Stimulated activated CD4-positive, alpha-beta T cell treated with anti-CD3 and anti-CD28 coated beads, Interleukin-1b, Interleukin-23, amount 100 ng/mL, for 1 hour (primary cell): Measurements from ENCODE around the gene PCDHB11.
"Not testable (repeated sequence)": the region's sequence is repeated elsewhere in the genome, so short reads cannot be mapped to it uniquely, and the experiment has no call there.

Source experiments
- DNase-seq, 2 donors: peaks; one replicate each; pipeline ENCODE4 v3.0.0-alpha.2; 2020; ENCODE audit warnings: low read depth in 2 of 2

The PCDHB11 gene

DNA sequence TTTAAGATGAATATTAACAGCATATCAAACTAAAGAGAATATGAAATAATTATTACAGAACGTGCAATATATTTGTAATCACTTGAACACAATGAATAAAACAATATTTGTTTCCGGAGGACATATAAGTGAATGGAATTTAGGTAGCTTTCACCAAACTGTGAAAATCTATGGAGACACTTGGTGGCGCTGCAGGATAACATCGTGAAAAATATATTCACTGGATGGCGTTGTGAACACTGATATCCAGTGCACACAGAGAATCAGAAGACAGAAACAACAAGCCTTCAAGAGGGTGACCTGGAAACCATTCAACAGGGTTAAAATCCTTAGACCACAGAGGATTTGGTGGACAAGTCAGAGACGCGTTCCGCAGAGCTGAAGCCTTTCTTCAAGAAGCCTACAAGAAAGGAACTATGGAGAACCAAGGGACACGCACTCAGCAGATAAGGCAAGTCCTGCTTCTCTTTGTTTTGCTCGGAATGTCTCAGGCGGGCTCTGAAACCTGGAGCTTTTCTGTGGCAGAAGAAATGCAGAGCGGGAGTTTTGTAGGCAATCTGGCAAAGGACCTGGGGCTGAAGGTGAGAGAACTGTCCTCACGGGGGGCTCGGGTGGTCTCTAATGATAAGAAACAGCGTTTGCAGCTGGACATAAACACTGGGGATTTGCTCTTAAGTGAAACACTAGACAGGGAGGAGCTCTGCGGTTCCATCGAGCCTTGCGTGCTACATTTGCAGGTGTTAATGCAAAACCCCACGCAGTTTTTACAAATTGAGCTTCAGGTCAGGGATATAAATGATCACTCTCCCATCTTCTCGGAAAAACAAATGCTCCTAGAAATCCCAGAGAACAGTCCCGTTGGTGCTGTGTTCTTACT, at the start of gene PCDHB11:
Gene PCDHB11 (plus strand): TSS at position 269 of the 877 bp plus-strand sequence. CDS start 148 bp downstream, at position 417.
- DNase-seq = no peak

DNA sequence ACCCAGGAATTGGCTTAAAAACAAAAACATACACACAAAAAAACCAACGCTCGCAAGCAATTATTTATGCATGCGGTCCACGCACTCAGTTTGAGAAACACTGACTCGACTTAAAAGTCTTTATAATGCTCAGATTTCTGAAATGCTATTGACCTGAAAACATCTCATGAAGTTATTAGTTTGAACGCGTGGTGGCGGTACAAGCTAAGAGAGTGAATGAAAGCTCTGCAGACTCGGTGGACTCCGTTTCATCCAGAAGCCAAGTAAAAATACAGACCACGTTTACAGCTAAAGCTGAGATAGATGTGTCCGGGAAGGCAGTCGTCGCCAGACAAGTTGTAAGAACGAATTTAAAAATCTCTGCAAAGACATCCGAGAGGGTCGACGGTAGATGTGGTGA, 49.6 kb upstream of the PCDHB11 start, which contains the start of gene PCDHB6:
Gene PCDHB6 (plus strand): TSS at position 246 of the 400 bp plus-strand sequence. CDS start 201 bp downstream, outside the sequence.
- DNase-seq = no peak

DNA sequence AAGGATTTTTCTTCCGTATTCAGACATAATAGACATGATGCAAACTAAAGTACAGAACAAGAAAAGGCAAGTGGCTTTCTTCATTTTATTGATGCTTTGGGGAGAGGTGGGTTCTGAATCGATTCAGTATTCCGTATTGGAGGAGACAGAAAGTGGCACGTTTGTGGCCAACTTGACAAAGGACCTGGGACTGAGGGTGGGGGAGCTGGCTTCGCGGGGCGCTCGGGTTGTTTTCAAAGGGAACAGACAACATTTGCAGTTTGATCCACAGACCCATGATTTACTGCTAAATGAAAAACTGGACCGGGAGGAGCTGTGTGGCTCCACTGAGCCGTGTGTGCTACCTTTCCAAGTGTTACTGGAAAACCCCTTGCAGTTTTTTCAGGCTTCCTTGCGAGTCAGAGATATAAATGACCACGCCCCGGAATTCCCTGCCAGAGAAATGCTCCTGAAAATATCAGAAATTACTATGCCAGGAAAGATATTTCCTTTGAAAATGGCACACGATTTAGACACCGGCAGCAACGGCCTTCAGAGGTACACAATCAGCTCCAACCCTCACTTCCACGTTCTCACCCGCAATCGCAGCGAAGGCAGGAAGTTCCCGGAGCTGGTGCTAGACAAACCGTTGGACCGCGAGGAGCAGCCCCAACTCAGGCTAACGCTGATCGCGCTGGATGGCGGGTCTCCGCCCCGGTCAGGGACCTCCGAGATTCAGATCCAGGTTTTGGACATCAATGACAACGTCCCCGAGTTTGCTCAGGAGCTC, 49.0 kb upstream of the PCDHB11 start:
- no peak for DNase-seq

DNA sequence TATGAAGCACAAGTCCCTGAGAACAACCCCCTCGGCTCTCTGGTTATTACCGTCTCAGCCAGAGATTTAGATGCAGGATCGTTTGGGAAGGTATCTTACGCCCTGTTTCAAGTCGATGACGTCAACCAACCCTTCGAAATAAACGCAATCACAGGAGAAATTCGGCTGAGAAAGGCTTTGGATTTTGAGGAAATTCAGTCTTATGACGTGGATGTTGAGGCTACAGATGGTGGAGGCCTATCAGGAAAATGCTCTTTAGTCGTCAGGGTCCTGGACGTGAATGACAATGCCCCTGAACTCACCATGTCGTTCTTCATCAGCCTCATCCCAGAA, 48.5 kb upstream of the PCDHB11 start:
- DNase-seq = no peak

DNA sequence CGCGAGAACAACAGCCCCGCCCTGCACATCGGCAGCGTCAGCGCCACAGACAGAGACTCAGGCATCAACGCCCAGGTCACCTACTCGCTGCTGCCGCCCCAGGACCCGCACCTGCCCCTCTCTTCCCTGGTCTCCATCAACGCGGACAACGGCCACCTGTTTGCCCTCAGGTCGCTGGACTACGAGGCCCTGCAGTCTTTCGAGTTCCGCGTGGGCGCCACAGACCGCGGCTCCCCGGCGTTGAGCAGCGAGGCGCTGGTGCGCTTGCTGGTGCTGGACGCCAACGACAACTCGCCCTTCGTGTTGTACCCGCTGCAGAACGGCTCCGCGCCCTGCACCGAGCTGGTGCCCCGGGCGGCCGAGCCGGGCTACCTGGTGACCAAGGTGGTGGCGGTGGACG, 47.8 kb upstream of the PCDHB11 start:
- not testable (repeated sequence) for DNase-seq

DNA sequence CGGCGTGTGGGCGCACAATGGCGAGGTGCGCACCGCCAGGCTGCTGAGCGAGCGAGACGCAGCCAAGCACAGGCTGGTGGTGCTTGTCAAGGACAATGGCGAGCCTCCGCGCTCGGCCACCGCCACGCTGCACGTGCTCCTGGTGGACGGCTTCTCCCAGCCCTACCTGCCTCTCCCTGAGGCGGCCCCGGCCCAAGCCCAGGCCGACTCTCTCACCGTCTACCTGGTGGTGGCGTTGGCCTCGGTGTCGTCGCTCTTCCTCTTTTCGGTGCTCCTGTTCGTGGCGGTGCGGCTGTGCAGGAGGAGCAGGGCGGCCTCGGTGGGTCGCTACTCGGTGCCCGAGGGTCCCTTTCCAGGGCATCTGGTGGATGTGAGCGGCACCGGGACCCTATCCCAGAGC, 47.3 kb upstream of the PCDHB11 start:
- not testable (repeated sequence) for DNase-seq

DNA sequence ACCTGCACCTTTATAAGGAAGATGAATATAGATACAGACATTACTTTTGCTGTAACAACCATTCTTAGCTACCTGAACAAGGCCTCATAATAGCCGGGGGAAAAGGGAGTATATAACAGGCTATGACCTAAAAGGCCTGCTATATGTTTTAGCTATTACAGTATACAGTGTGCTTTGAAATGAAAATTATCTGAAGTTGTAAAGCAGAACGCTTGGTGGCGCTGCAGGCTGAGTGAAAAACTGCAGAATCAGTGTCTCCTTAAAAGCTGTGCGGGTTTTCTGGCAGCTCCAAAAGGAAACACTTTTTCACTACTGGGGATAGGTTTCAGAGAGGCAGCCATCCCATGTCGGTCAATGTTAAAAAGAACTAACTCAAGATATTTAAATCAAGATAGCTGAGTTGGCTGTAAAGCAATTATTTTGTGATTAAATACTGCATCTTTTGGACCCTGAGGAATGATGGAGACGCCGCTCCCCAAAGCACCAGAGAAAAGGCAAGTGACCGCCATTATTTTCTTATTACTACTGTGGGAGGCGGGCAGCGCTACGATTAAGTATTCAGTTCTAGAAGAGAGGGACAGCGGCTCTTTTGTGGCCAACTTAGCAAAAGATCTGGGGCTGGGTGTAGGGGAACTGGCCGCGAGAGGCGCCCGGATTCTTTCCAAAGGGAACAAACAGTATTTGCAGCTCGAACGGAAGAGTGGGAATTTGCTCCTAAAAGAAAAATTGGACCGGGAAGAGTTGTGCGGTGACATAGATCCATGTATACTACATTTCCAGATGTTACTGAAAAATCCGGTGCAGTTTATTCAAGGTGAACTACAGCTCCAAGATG, 43.7 kb upstream of the PCDHB11 start:
- no peak for DNase-seq

DNA sequence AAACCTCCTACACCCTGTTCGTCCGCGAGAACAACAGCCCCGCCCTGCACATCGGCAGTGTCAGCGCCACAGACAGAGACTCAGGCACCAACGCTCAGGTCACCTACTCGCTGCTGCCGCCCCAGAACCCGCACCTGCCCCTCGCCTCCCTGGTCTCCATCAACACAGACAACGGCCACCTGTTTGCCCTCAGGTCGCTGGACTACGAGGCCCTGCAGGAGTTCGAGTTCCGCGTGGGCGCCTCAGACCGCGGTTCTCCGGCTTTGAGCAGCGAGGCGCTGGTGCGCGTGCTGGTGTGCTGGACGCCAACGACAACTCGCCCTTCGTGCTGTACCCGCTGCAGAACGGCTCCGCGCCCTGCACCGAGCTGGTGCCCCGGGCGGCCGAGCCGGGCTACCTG, 42.1 kb upstream of the PCDHB11 start:
- not testable (repeated sequence) for DNase-seq

DNA sequence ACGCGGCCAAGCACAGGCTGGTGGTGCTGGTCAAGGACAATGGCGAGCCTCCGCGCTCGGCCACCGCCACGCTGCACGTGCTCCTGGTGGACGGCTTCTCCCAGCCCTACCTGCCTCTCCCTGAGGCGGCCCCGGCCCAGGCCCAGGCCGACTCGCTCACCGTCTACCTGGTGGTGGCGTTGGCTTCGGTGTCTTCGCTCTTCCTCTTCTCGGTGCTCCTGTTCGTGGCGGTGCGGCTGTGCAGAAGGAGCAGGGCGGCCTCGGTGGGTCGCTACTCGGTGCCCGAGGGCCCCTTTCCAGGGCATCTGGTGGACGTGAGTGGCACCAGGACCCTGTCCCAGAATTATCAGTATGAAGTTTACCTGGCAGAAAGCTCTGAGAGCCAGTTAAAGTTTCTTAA, 41.5 kb upstream of the PCDHB11 start:
- not testable (repeated sequence) for DNase-seq

DNA sequence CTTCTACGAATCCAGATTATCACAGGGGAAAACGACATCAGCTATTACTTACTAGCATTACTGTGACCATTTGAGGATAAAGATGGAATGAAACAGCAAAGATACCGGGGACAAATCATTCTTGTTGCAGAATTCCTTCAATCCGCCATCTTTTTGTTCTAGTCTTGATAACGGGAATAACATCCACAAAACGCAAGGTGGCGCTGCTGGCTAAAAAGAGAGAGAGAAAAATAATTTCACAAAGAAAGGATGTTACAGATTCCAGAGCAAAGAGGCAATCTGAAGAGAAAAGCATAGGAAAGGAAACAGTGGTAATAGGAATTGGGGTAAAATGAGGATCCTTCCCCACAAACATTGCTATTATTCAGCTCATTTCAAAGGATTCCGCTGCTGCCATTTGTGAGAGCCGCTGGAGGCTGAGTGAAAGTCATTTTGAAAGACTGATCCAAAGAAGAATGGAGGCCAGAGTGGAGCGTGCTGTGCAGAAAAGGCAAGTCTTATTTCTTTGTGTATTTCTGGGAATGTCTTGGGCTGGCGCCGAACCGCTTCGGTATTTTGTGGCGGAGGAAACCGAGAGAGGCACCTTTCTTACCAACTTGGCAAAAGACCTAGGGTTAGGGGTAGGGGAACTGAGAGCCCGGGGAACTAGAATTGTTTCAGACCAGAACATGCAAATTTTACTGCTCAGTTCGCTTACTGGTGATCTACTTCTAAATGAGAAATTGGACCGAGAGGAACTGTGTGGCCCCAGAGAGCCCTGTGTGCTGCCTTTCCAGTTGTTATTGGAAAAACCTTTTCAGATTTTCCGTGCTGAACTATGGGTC, 26.8 kb upstream of the PCDHB11 start, which contains the start of gene PCDHB7:
Gene PCDHB7 (plus strand): TSS at position 264 of the 824 bp plus-strand sequence. CDS start 192 bp downstream, at position 456.
- DNase-seq = no peak

DNA sequence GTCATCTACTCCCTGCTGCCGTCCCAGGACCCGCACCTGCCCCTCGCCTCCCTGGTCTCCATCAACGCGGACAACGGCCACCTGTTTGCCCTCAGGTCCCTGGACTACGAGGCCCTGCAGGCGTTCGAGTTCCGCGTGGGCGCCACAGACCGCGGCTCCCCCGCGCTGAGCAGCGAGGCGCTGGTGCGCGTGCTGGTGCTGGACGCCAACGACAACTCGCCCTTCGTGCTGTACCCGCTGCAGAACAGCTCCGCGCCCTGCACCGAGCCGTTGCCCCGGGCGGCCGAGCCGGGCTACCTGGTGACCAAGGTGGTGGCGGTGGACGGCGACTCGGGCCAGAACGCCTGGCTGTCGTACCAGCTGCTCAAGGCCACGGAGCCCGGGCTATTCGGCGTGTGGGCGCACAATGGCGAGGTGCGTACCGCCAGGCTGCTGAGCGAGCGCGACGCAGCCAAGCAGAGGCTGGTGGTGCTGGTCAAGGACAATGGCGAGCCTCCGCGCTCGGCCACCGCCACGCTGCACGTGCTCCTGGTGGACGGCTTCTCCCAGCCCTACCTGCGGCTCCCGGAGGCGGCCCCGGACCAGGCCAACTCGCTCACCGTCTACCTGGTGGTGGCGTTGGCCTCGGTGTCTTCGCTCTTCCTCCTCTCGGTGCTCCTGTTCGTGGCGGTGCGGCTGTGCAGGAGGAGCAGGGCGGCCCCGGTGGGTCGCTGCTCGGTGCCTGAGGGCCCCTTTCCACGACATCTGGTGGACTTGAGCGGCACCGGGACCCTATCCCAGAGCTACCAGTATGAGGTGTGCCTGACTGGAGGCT, 24.9 kb upstream of the PCDHB11 start:
- not testable (repeated sequence) for DNase-seq

DNA sequence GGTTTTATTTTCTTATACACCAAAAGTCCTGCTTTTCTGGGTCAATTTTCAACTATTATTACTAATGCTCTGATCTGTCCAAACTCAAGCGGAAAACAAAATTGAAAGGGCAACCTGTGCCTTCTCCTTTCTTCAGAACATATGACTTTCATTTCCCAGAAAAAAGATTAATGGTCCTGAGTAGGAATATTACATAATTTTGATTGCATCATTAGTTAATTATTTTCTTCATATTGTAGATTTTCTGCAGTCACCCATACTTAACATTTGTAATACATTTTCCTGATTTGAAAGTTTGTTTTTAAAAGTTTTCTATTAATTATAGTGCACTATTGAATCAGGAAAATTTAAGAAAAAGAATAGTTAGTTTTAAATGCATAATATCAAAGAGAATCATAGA, 23.5 kb upstream of the PCDHB11 start:
- DNase-seq = no peak

DNA sequence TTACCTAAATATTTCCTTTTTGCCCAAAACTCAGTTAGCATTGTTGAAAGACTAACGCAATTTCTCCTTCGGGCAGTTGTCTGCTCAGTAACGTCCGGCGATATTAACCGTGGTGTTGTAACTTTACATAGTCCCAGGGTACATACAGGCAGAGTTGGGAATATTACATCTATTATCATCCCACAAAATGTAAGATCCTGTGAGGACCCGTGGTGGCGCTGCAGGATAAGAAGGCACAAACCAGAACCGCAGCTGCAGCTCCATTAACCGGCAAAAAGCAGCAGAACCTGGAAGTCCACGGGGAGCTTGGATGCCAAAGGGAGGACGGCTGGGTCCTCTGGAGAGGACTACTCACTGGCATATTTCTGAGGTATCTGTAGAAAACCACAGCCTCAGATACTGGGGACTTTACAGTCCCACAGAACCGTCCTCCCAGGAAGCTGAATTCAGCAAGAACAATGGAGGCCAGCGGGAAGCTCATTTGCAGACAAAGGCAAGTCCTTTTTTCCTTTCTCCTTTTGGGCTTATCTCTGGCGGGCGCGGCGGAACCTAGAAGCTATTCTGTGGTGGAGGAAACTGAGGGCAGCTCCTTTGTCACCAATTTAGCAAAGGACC, 21.7 kb upstream of the PCDHB11 start, which contains the start of gene PCDHB8:
Gene PCDHB8 (plus strand): TSS at position 214 of the 615 bp plus-strand sequence. CDS start 245 bp downstream, at position 459.
- DNase-seq = not testable (repeated sequence)

DNA sequence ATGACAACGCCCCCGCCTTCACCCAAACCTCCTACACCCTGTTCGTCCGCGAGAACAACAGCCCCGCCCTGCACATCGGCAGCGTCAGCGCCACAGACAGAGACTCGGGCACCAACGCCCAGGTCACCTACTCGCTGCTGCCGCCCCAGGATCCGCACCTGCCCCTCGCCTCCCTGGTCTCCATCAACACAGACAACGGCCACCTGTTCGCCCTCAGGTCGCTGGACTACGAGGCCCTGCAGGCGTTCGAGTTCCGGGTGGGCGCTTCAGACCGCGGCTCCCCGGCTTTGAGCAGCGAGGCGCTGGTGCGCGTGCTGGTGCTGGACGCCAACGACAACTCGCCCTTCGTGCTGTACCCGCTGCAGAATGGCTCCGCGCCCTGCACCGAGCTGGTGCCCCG, 20.1 kb upstream of the PCDHB11 start:
- not testable (repeated sequence) for DNase-seq

DNA sequence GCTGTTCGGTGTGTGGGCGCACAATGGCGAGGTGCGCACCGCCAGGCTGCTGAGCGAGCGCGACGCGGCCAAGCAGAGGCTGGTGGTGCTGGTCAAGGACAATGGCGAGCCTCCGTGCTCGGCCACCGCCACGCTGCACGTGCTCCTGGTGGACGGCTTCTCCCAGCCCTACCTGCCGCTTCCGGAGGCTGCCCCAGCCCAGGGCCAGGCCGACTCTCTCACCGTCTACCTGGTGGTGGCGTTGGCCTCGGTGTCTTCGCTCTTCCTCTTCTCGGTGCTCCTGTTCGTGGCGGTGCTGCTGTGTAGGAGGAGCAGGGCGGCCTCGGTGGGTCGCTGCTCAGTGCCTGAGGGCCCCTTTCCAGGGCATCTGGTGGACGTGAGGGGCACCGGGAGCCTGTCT, 19.6 kb upstream of the PCDHB11 start:
- not testable (repeated sequence) for DNase-seq

DNA sequence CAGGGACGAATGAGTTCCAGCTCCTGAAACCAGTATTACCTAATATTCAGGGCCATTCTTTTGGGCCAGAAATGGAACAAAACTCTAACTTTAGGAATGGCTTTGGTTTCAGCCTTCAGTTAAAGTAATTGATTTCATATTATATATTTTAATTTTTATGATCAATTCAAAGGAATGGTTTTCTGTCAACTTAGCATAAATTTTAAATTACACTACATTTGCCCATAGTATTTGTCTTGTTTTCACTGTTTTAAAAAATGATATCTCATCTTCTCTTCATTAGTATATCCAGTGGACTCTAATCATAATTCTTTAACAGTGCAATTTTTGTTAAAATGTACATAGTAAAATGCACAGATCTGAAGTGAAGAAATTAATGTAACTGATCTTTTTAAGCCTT, 19.1 kb upstream of the PCDHB11 start:
- no peak for DNase-seq

DNA sequence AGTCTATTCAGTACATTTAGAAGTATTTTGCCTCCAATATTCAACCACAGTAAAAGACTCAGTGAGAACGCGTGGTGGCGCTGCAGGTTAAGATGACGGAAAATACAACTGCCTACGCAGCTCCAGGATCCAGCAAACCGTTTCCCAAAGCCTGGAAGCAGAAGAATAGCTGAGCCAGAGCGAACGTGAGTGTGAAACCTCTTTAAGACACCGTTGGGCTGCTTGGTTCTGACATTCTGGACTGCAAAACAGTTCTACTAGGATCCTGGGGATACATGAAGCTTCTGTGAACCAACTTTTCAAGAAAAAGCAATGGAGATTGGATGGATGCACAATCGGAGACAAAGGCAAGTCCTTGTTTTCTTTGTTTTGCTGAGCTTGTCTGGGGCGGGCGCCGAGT, 17.2 kb upstream of the PCDHB11 start, which contains the start of gene PCDHB16:
Gene PCDHB16 (plus strand): TSS at position 140 of the 400 bp plus-strand sequence. CDS start 173 bp downstream, at position 313.
- DNase-seq = no peak

DNA sequence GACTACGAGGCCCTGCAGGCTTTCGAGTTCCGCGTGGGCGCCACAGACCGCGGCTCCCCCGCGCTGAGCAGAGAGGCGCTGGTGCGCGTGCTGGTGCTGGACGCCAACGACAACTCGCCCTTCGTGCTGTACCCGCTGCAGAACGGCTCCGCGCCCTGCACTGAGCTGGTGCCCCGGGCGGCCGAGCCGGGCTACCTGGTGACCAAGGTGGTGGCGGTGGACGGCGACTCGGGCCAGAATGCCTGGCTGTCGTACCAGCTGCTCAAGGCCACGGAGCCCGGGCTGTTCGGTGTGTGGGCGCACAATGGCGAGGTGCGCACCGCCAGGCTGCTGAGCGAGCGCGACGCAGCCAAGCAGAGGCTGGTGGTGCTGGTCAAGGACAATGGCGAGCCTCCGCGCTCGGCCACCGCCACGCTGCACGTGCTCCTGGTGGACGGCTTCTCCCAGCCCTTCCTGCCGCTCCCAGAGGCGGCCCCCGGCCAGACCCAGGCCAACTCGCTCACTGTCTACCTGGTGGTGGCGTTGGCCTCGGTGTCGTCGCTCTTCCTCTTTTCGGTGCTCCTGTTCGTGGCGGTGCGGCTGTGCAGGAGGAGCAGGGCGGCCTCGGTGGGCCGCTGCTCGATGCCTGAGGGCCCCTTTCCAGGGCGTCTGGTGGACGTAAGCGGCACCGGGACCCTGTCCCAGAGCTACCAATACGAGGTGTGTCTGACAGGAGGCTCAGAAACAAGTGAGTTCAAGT, 15.1 kb upstream of the PCDHB11 start:
- DNase-seq = not testable (repeated sequence)
